GM10266 (cell line): ENCODE data around the gene PHIP.
A peak's percentile ranks its signal among the peaks of the same experiment; 100 is the strongest.

Experiments used
- DNase-seq: peaks from one replicate; pipeline ENCODE4 v3.0.0; 2012; ENCODE audit errors: extremely low spot score
- TF ChIP-seq, protein P1 (sequence below): IDR thresholded peaks from 2 replicates; pipeline ENCODE4 v1.5.1; 2012; ENCODE audit warnings: mild to moderate bottlenecking, low read depth; ENCODE audit not compliant: control insufficient read depth, insufficient read depth; ENCODE audit errors: missing control alignments

Gene PHIP

DNA sequence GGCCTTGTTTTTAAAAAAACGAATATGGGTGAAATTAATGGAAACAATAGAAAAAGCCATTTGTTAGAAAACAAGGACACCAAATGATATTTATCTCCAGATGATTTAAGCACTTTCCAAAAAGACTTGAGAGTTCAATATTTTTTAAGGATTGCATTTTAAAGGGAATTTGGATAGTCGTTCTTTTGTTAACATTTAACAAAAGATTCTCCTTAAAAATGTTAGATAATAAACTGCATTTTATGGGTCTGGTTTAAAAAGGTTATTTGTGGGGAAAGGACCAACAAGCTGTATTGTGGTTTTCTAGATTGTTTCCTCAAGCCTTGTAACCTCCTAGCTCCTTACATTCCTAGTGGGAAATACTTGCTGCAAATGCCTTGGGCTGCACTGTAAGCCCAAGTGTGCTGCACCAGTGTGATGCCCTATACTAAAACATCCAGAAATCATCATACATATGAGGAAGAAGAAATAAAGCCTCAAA is 1.5 kb upstream of the PHIP start:
- DNase-seq: no peak
- TF ChIP-seq, protein P1, sequence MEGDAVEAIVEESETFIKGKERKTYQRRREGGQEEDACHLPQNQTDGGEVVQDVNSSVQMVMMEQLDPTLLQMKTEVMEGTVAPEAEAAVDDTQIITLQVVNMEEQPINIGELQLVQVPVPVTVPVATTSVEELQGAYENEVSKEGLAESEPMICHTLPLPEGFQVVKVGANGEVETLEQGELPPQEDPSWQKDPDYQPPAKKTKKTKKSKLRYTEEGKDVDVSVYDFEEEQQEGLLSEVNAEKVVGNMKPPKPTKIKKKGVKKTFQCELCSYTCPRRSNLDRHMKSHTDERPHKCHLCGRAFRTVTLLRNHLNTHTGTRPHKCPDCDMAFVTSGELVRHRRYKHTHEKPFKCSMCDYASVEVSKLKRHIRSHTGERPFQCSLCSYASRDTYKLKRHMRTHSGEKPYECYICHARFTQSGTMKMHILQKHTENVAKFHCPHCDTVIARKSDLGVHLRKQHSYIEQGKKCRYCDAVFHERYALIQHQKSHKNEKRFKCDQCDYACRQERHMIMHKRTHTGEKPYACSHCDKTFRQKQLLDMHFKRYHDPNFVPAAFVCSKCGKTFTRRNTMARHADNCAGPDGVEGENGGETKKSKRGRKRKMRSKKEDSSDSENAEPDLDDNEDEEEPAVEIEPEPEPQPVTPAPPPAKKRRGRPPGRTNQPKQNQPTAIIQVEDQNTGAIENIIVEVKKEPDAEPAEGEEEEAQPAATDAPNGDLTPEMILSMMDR: no peak

DNA sequence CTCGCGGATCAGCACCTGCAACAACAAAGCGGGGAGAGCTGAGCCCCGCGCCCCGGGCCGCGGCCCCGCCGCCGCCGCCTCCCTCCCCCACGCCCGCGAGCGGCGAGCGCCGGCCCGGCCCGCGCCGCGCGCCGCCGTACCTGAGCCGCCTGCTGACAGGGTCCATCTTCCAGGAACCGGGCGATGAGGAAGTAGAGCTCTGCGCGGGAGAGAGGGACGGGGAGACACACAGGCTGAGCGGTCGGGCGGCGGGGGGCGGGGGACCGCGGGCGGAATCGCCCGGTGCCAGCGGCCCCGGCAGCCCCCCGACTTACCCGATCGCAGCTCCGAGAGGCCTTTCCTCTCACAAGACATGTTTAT is 359 bp downstream of the PHIP start:
- TF ChIP-seq, protein P1: no peak
- peak; percentile 66 for DNase-seq

DNA sequence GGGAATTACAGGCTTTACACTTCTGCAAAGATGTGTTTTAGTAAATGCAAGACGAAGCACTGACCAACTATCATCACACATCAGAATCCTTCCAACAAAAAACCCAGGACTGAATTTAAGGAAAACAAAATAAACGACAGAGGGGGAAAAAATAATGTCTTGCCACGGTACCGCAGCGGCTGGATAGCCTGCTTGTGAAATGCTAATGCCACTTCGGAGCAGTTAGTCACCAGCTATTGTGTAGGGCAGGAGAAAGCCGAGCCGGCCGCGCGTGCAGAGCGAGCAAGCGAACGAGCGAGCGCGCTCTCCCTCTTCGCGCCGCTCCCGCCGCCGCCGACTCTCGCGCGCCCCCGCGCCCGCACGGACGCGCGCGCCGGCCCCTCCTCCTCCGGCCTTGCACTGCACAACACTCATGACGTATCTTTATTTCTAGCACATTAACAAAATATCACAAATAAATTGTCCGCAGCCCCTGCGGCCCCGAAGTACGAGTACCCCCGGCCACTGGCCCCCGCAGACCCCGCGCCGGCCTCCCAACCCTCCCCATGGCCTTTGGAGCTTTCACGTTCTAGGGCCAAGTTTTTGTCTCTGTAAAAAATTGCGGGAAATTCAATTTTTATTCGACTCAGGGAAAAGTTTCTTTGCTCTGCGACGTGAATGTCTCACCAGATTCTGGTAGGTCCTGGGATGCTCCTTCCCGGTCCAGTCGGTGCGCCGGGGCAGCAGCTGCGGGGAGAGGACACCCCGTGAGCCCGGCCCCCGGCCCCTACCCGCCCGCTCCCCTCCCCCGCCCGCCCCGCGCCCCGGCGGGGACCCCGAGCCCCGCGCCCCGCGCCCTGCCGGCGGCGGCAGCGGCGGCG is 1.0 kb downstream of the PHIP start:
- TF ChIP-seq, protein P1: no peak
- DNase-seq: peak; percentile 88

DNA sequence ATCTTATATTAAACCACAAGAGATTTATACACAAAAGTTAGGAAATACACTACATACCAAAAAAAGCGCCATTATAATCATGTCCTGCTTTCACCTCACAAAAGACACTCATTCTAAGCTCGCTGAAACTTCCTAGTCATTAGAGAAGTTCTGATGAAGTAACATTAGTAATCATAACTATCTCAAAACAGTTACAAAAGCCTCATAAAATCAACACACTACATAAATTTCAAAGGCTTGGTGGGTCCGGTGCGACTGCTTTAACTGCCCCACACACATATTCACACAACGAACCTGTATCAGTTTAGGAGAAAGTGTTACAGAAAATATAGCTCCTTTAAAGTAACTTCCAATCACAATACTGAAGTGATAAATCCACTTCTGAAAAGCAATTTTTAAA is 1.9 kb downstream of the PHIP start:
- TF ChIP-seq, protein P1: no peak
- DNase-seq: peak; percentile 16

DNA sequence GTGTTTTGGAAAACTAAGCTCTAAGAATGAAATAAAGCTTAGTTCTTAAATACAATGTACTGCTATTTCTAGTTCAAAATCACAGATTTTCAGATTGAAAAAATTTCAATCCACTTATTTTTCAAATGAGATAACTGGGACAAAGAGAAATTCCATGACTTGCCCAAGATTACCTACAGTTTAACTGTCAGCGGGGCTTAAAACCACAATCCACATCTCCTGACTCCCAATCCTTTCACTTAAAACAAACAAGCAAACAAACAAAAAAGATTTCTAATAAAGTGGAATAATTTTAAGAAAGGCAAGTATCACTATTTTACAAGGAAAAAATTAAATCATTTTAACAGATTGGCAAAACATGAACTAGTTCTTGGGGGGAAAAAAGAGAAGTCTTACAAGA is 4.2 kb downstream of the PHIP start:
- DNase-seq: no peak
- TF ChIP-seq, protein P1: no peak

DNA sequence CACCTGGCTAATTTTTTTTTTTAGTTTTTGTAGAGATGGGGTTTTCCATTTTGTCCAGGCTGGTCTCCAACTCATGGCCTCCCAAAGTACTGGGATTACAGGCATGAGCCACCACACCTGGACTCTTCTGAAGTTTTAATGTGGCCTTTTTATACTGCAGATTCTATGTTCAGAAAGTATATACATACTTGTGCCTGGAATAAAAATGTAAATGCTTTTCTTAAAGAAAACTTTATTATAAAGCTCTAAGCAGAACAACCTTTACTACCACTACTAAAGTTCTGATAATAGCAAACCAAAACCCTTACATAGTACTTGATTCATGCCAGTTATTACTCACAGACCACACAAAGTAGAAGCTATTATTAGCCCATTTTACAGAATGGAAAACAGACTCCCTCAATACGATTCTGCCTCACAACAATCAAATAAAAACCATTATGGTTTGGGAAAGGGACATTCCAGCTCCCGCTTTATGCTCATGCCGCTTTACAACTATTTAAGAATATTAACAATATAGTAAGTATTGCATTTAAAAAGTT is 5.3 kb downstream of the PHIP start:
- TF ChIP-seq, protein P1: no peak
- peak; percentile 30 for DNase-seq

DNA sequence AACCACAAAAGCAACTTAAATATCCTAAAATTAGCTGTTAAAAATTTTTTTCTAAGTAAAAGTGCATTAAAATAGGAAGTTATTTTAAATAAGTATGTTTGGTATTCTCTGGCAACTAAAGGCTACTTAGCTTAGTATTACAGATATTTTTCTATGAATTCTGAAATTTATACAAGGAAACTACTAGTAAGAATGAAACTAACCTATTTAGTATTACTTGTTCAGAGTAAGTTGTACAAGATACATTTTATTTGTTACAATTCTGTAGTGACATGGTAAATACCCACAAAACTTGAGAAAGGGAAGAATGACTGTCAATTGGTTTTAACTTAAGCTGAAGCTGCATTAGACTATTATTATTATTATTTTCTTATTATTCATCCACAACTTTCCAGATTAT is 6.5 kb downstream of the PHIP start:
- TF ChIP-seq, protein P1: no peak
- no peak for DNase-seq
